Measurements from ENCODE around the gene HIF3A. TPM values are rescaled to one million over a fixed set of nuclear protein-coding genes. Genes with fewer than 3 reads are reported as not detected.

Gene HIF3A
- total and polyA plus RNA-seq, 2 of the 8 experiments (the other 6 are each of a cell fraction or from before 2014, with no cell fraction given) = 38.6 to 38.8 TPM

GRCh38 chr19:46326608-46327007 is 29.8 kb downstream of the HIF3A start (continued):
- TF ChIP-seq, protein P1, sequence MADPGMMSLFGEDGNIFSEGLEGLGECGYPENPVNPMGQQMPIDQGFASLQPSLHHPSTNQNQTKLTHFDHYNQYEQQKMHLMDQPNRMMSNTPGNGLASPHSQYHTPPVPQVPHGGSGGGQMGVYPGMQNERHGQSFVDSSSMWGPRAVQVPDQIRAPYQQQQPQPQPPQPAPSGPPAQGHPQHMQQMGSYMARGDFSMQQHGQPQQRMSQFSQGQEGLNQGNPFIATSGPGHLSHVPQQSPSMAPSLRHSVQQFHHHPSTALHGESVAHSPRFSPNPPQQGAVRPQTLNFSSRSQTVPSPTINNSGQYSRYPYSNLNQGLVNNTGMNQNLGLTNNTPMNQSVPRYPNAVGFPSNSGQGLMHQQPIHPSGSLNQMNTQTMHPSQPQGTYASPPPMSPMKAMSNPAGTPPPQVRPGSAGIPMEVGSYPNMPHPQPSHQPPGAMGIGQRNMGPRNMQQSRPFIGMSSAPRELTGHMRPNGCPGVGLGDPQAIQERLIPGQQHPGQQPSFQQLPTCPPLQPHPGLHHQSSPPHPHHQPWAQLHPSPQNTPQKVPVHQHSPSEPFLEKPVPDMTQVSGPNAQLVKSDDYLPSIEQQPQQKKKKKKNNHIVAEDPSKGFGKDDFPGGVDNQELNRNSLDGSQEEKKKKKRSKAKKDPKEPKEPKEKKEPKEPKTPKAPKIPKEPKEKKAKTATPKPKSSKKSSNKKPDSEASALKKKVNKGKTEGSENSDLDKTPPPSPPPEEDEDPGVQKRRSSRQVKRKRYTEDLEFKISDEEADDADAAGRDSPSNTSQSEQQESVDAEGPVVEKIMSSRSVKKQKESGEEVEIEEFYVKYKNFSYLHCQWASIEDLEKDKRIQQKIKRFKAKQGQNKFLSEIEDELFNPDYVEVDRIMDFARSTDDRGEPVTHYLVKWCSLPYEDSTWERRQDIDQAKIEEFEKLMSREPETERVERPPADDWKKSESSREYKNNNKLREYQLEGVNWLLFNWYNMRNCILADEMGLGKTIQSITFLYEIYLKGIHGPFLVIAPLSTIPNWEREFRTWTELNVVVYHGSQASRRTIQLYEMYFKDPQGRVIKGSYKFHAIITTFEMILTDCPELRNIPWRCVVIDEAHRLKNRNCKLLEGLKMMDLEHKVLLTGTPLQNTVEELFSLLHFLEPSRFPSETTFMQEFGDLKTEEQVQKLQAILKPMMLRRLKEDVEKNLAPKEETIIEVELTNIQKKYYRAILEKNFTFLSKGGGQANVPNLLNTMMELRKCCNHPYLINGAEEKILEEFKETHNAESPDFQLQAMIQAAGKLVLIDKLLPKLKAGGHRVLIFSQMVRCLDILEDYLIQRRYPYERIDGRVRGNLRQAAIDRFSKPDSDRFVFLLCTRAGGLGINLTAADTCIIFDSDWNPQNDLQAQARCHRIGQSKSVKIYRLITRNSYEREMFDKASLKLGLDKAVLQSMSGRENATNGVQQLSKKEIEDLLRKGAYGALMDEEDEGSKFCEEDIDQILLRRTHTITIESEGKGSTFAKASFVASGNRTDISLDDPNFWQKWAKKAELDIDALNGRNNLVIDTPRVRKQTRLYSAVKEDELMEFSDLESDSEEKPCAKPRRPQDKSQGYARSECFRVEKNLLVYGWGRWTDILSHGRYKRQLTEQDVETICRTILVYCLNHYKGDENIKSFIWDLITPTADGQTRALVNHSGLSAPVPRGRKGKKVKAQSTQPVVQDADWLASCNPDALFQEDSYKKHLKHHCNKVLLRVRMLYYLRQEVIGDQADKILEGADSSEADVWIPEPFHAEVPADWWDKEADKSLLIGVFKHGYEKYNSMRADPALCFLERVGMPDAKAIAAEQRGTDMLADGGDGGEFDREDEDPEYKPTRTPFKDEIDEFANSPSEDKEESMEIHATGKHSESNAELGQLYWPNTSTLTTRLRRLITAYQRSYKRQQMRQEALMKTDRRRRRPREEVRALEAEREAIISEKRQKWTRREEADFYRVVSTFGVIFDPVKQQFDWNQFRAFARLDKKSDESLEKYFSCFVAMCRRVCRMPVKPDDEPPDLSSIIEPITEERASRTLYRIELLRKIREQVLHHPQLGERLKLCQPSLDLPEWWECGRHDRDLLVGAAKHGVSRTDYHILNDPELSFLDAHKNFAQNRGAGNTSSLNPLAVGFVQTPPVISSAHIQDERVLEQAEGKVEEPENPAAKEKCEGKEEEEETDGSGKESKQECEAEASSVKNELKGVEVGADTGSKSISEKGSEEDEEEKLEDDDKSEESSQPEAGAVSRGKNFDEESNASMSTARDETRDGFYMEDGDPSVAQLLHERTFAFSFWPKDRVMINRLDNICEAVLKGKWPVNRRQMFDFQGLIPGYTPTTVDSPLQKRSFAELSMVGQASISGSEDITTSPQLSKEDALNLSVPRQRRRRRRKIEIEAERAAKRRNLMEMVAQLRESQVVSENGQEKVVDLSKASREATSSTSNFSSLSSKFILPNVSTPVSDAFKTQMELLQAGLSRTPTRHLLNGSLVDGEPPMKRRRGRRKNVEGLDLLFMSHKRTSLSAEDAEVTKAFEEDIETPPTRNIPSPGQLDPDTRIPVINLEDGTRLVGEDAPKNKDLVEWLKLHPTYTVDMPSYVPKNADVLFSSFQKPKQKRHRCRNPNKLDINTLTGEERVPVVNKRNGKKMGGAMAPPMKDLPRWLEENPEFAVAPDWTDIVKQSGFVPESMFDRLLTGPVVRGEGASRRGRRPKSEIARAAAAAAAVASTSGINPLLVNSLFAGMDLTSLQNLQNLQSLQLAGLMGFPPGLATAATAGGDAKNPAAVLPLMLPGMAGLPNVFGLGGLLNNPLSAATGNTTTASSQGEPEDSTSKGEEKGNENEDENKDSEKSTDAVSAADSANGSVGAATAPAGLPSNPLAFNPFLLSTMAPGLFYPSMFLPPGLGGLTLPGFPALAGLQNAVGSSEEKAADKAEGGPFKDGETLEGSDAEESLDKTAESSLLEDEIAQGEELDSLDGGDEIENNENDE (IDR thresholded peaks at IDR 0.05; ENCODE audit: insufficient replicate concordance, low read length) = no peak
- TF ChIP-seq SP1 (IDR thresholded peaks at IDR 0.05; ENCODE audit: low read depth, low read length) (no peak), KDM1A (IDR thresholded peaks at IDR 0.05; ENCODE audit: borderline replicate concordance, low read length) (no peak), CREB1 (IDR thresholded peaks at IDR 0.05) (no peak), SP2 (IDR thresholded peaks at IDR 0.05; ENCODE audit: low read length) (no peak)

Data from H1 (cell line).